HG03565 (cell line): ENCODE data around the gene DYNC1I1.

ENCODE experiments used
- ATAC-seq: cut with Tn5 transposase; IDR thresholded peaks from one replicate; pipeline ENCODE4 v1.9.1; 2021; ENCODE audit warnings: mild to moderate bottlenecking, moderate library complexity; ENCODE audit not compliant: unreplicated experiment

DYNC1I1 gene

DNA sequence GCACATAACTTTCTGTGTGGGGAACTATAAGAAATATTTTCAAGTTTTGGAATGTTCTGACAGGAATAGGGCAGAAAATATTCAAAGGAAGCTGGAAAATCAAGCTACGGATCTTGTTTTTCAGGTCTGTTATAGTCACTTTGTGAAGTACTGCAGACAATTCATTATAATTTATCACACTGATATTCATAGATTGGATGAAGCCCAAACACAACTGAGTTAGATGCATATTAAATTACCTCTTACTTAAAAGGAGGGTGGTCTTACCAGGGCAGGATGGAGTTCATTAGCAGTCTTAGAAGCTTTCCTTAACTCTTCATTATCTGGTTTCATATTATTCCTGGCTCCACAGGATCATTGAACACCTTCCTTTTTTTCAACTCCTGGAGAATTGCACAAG, 242.3 kb downstream of the DYNC1I1 start:
- no peak for ATAC-seq

DNA sequence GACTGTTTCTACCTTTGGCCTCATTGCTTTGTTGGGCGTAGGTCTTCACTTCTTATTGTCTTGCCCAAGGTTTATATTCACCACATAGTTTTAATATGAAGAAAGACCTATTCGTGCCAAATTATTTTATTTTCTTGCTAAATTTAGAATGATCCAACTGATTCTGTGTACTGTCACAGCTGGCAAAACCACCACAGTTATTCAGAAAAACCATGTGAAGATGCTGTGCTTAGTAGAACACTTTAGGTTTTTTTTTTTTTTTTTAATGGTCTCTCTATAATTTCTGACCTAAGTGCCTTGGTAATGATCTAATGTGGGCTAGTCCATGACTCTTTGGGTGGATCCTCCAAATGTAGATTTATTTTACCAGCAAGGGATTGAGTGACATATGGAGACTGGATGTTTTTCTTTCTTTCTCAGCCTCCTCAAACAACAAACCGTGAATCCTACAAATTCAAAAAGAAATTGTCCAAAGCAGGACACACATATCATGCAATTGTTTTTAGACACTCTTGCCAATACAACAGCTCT, 243.8 kb downstream of the DYNC1I1 start:
- no peak for ATAC-seq

DNA sequence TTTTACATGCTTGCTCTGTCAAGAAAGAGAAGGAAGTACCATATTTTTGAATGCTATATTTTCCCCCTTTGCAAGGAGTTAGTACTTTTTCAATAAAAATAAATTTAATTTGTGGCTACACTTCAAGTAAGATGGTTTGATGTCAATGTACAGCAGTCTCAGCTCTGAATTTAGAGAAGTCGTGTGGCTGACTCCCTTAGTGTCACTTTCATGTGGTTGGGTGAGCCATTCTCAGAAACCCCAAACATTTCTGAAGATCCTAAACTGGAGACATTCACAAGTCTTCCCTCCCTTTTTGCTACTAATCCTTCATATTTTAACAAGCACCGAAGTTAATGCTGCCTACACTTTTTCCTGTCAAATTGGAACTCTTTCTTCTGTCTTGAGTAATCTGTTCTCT, 244.4 kb downstream of the DYNC1I1 start:
- no peak for ATAC-seq

DNA sequence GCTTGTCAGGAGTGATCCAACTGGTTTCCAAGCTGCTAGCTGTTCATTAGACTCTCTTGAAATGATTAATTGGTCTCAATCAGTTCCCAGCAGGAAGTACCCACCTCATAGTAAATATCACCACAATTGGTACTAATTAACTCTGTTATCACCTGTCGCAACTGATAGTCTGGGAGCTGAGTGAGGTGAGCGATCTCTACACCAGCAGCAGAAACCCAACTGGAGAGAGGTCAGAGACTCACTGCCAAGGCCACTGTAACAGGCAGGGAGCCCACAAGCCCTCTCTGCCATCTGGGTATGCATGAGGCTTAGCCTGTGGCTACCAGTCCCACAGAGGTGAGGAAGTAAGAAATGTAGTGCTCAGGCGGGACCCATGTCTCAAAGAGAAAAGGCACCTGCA, 245.5 kb downstream of the DYNC1I1 start:
- no peak for ATAC-seq

DNA sequence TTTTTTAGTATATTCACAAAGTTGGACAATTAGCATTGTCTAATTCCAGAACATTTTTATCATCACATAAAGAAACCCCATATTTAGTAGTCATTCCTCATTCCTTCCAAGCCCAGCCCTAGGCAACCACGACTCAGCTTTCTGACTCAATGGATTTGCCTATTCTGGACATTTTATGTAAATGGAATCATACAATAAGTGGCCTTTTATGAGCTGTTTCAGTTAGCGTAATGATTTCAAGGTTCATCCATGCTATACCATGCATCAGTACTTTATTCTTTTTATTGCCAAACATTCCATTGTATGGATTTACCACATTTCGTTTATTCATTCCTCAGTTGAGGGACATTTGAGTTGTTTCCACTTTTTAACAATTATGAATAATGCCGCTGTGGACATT, 249.2 kb downstream of the DYNC1I1 start:
- no peak for ATAC-seq

DNA sequence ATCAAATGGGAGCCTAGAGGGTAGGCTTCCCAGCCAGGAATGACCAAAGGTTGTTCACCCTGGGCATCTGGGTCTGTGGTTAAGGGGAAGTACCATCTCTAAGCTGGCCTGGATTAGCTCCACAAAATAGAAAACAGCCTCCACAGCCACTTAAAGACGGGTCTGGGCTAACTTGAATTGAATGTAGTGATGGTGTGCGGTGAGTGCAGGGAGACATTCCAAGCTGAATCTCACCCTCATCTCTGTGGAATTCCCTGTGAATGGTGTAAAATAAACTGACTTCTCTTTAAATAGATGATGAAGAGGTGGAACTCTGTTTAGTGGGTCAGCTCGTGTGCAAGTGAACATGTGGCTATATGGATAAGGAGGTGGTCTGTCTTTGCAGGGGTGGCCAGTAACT, 251.0 kb downstream of the DYNC1I1 start:
- no peak for ATAC-seq

- ATAC-seq: no peak
These were observed 253.7 kb downstream of the DYNC1I1 start for GRCh38 chr7:96026010-96026409.

DNA sequence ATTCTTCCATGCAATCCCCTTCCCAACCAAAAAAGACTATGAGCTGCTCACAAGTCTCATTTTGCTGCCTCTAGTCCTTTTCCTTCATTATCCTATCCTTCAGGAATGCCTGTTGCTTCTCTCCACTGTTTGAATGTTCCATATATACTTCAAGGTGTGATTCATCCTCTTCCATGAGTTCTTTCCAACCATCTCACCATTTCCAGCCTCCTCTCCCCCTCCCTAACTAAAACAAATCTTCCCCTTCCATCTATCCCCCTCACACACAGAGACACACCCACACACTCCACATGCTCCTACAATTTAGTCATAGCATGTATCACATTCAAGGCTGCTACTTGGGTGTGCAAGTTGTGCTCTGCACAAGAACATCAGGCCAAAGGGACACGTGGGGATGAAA, 254.3 kb downstream of the DYNC1I1 start:
- no peak for ATAC-seq

DNA sequence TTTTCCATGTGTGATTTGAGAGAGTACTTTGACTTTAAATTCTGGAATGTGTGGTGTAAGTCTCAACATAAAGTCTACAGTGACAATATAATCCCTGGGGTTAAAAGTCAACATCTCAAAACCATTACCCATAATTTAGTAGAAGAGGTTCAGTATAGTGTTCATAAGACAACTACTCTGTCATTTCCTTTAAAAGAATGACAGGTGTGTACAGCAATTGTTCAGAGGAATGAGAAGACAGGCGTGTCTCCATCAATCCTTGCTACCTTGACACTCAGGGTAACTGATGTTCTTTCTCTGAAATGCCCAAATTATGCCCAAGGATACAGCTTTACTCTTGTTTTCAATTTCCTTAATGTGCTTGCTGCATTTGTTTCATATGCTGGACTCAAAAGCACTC, 256.4 kb downstream of the DYNC1I1 start:
- ATAC-seq: no peak

GRCh38 chr7:96033009-96033598, 260.8 kb downstream of the DYNC1I1 start:
- ATAC-seq: no peak

DNA sequence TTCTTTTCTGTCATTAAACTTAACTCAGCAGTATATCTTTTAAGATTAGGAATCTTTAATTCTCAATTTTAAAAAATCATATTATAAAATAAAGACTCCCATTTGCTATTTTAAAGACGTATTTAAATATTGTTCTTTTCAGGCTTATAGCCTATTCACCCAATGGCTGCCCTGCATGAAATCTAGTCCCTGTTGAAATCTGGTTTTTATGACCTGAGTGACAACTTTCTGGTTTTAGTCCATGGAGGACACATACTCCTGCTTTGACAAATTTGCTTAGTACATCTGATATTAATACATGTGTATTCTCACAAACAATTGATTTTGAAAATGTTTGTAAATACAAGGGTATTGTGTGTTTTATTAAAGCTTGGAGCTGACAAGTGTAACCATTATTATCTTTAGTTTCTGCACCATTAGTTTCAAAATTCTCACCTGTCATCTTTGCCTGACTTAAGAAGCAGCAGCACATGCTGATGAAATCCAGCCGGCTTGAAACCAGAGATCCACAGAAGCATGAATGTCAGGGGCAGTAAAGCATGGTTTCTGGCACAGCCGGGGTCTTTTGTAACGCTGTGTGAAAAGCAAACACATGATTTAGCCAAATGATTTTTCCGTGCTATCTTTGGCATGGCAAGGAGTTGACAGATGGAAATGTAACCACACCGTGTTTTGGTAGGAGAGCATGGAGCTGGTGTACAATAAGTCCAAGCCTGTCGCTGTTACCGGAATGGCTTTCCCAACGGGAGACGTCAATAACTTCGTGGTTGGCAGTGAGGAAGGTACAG, 262.8 kb downstream of the DYNC1I1 start:
- ATAC-seq: no peak

- ATAC-seq: no peak
These were observed 268.0 kb downstream of the DYNC1I1 start for GRCh38 chr7:96040250-96040772.

GRCh38 chr7:96041171-96041570, 268.8 kb downstream of the DYNC1I1 start:
- no peak for ATAC-seq

DNA sequence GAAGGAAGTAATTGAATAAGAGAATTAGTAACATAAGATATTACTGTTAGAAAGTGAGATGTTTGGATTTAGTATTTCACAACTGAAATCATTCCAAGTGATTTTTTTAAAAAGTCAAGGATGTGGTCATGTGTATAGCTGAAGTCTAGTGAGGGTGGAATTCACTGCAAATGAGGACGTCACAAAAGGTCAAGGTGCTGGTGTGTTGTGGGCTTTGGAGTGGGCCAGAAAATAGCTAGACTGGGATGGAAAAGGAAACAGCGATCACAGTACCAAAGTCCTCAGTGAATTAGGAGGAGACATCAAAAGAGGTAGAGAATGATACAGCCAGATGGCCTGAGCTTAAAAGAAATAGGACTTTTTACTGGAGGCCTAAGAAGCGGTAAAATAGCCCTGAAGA, 272.8 kb downstream of the DYNC1I1 start:
- no peak for ATAC-seq

DNA sequence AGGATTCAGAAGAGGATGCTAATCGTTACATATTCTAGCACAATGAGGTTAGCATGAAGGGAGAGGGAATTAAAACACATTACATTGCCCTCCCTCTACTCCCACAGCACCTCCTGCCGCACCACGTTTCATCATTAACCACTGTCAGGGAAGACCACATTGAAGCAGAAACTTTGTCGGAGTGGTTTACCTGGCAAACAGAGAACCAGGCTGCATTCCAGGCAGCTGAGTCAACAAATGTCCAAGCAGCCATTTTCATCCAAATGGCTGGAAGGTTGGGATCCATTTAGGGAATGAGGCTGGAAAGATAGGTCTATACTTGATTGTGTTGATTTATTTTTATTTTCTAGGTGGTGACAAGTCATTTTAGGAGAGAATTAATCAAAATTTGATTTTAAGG, 273.6 kb downstream of the DYNC1I1 start:
- no peak for ATAC-seq

DNA sequence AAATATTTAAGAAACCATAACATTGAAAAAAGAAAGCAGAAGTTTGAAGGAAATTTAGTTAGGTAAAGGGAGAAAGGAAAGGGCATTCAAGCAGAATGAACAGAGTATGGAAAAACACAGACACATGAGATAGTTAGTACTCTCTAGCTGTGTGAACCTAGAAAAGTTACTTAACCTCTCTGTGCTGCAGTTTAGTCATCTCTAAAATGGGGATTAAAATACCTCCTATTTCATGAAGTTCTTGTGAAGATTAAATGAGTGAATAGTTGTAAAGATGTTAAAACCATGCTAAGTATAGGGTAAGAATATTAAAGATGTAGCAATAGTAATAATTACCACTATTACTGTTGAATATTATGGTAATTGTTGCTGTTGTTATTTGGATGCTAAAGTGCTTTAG, 279.9 kb downstream of the DYNC1I1 start:
- ATAC-seq: no peak

- ATAC-seq: no peak
These were observed 280.6 kb downstream of the DYNC1I1 start for GRCh38 chr7:96052860-96053470.

GRCh38 chr7:96055717-96056116, 283.4 kb downstream of the DYNC1I1 start:
- no peak for ATAC-seq

- no peak for ATAC-seq
These were observed 286.7 kb downstream of the DYNC1I1 start for GRCh38 chr7:96059075-96059474.

DNA sequence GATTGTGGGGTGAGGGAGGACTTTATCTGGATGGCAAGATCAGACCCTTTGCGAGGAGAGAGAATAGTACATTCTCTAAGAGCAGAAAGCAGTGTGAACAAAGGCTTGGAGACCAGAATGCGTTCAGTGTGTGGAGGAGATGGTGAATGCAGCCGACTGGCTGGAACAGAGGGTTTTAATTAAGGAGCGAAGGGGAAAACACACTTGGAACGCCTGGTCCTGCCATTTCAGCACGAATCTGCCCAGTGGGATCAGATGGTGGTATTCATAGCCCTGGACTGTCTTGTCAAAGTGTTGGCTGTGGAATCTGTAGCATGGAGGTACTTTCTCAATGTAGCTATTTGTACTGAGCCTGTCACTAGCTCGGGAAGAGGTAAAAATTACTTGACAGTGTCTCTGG, 288.7 kb downstream of the DYNC1I1 start:
- no peak for ATAC-seq

- ATAC-seq: no peak
These were observed 289.5 kb downstream of the DYNC1I1 start for GRCh38 chr7:96061844-96062243.

- no peak for ATAC-seq
These were observed 295.0 kb downstream of the DYNC1I1 start for GRCh38 chr7:96067321-96067720.
